Activated T-cell treated with anti-CD3 and anti-CD28 coated beads for 48 hours (primary cell): ENCODE data around the gene GP5.

Experiments
- DNase-seq: peaks from one replicate; pipeline ENCODE4 v3.0.0-alpha.2; 2020; ENCODE audit warnings: low read depth

GP5 gene

GRCh38 chr3:194350726-194351071 is 48.4 kb downstream of the GP5 start:
- no peak for DNase-seq

- no peak for DNase-seq
These were observed 50.7 kb downstream of the GP5 start for GRCh38 chr3:194348354-194348753.

GRCh38 chr3:194346621-194347020 is 52.4 kb downstream of the GP5 start:
- DNase-seq: no peak

GRCh38 chr3:194346035-194346434 is 53.0 kb downstream of the GP5 start:
- DNase-seq: no peak
